SK-N-SH treated with all-trans-retinoic acid at 6 μM for 48 hours (cell line): ENCODE data around the gene AKAP17A.

Source experiments
- BACH2 ChIP-seq: fragments of 250-450 bp; sonication (Bioruptor Pico); IDR thresholded peaks from 2 replicates; pipeline ENCODE4 v1.9.0; 2021; ENCODE audit warnings: mild to moderate bottlenecking, borderline replicate concordance
- ISL1 ChIP-seq: fragments of 250-450 bp; sonication (Bioruptor Pico); IDR thresholded peaks from 2 replicates; pipeline ENCODE4 v2.1.2; 2022; ENCODE audit warnings: mild to moderate bottlenecking, moderate library complexity
- ZNF565 ChIP-seq: fragments of 450-650 bp; formaldehyde crosslinking; conservative IDR thresholded peaks from 2 replicates; pipeline ENCODE4 v1.5.0; 2020; ENCODE audit warnings: low read depth, mild to moderate bottlenecking, moderate library complexity
- ZNF70 ChIP-seq: fragments of 450-650 bp; formaldehyde crosslinking; IDR thresholded peaks from 2 replicates; pipeline ENCODE4 v1.5.0; 2020; ENCODE audit warnings: mild to moderate bottlenecking, moderate library complexity

GRCh38 chrX:1596676-1597344 lies 5.4 kb downstream of the AKAP17A start:
- TF ChIP-seq BACH2, result no peak
- no peak for TF ChIP-seq ZNF565 (CRISPR knock-in tag)
- no peak for TF ChIP-seq ZNF70 (CRISPR knock-in tag)
- TF ChIP-seq ISL1 (CRISPR knock-in tag), result no peak
